HEK293 (cell line): Measurements from ENCODE around the gene VPS11.
"Not testable (repeated sequence)": the region's sequence is repeated elsewhere in the genome, so short reads cannot be mapped to it uniquely, and the experiment has no call there.

Experiments
- CTCF ChIA-PET: fragments of 350-600 bp; formaldehyde crosslinking; extraction: SDS; loops from one replicate; lab custom pipeline; 2021; ENCODE audit warnings: antibody characterized with exemption; lab: Yijun Ruan, JAX
- POLR2A ChIA-PET: fragments of 300-600 bp; formaldehyde crosslinking; extraction: SDS; loops from one replicate; lab custom pipeline; 2020; ENCODE audit warnings: antibody characterized with exemption, inconsistent platforms; lab: Yijun Ruan, JAX
- H3K27ac ChIP-seq: fragments of 200-500 bp; sonication (Bioruptor generic); 2 replicates; pipeline ENCODE4 v1.5.1; 2014; ENCODE audit warnings: low read depth, low read length, control low read depth, inconsistent platforms; ENCODE audit errors: extremely low read depth
- H3K36me3 ChIP-seq, 2 experiments: fragments of 200-500 bp in 1 of 2; sonication (Bioruptor generic) in 1 of 2; 1 replicate in 1 of 2; 2 replicates in 1 of 2; pipeline ENCODE4 v1.5.1; 2014 to 2017; ENCODE audit warnings: inconsistent platforms in 2 of 2, low read length in 2 of 2; ENCODE audit not compliant: control insufficient read depth in 2 of 2, insufficient read depth in 1 of 2
- H3K4me1 ChIP-seq: fragments of 200-500 bp; sonication (Bioruptor generic); 2 replicates; pipeline ENCODE4 v1.5.1; 2014; ENCODE audit warnings: mild to moderate bottlenecking, low read length, inconsistent platforms; ENCODE audit not compliant: control insufficient read depth, insufficient read depth
- H3K4me3 ChIP-seq: 2 replicates; pipeline ENCODE4 v1.5.1; 2011; ENCODE audit warnings: low read depth, mild to moderate bottlenecking, control low read depth, low read length, moderate library complexity
- H3K9me3 ChIP-seq: fragments of 200-500 bp; sonication (Bioruptor generic); 2 replicates; pipeline ENCODE4 v1.5.1; 2014; ENCODE audit warnings: low read depth, low read length, inconsistent platforms; ENCODE audit not compliant: control insufficient read depth, insufficient read depth
- GFI1B ChIP-seq: fragments of 450-650 bp; formaldehyde crosslinking; IDR thresholded peaks from 2 replicates; pipeline ENCODE4 v1.5.1; 2016; ENCODE audit warnings: missing biosample characterization, missing genetic modification characterization
- GLI4 ChIP-seq: fragments of 450-650 bp; formaldehyde crosslinking; IDR thresholded peaks from 2 replicates; pipeline ENCODE4 v1.5.1; 2016; ENCODE audit warnings: missing biosample characterization, missing genetic modification characterization
- HOXD13 ChIP-seq: sonication (generic); formaldehyde crosslinking; IDR thresholded peaks from 2 replicates; pipeline ENCODE4 v1.8.0; 2022; ENCODE audit warnings: missing genetic modification reagents, borderline replicate concordance
- KLF10 ChIP-seq: fragments of 450-650 bp; IDR thresholded peaks from 2 replicates; pipeline ENCODE4 v1.5.1; 2018; ENCODE audit warnings: missing biosample characterization, mild to moderate bottlenecking, missing genetic modification characterization
- SP2 ChIP-seq: fragments of 450-650 bp; formaldehyde crosslinking; IDR thresholded peaks from 2 replicates; pipeline ENCODE4 v1.5.1; 2016; ENCODE audit warnings: missing biosample characterization, missing genetic modification characterization
- ZFP41 ChIP-seq: fragments of 450-650 bp; formaldehyde crosslinking; IDR thresholded peaks from 2 replicates; pipeline ENCODE4 v1.5.1; 2016; ENCODE audit warnings: missing biosample characterization, missing genetic modification characterization, borderline replicate concordance
- ZNF132 ChIP-seq: fragments of 450-650 bp; formaldehyde crosslinking; IDR thresholded peaks from 2 replicates; pipeline ENCODE4 v1.5.1; 2017; ENCODE audit warnings: missing biosample characterization, missing genetic modification characterization, borderline replicate concordance
- ZNF211 ChIP-seq: fragments of 450-650 bp; formaldehyde crosslinking; IDR thresholded peaks from 2 replicates; pipeline ENCODE4 v1.5.1; 2016; ENCODE audit warnings: low read depth, missing biosample characterization, missing genetic modification characterization
- ZNF223 ChIP-seq: fragments of 450-650 bp; formaldehyde crosslinking; IDR thresholded peaks from 2 replicates; pipeline ENCODE4 v1.5.1; 2016; ENCODE audit warnings: missing biosample characterization, missing genetic modification characterization
- ZNF324 ChIP-seq: fragments of 450-650 bp; formaldehyde crosslinking; IDR thresholded peaks from 2 replicates; pipeline ENCODE4 v1.5.1; 2016; ENCODE audit warnings: missing biosample characterization, missing genetic modification characterization
- ZNF341 ChIP-seq: fragments of 450-650 bp; formaldehyde crosslinking; IDR thresholded peaks from 2 replicates; pipeline ENCODE4; 2016; ENCODE audit warnings: low read depth, missing biosample characterization, missing genetic modification characterization
- ZNF350 ChIP-seq: fragments of 450-650 bp; formaldehyde crosslinking; IDR thresholded peaks from 2 replicates; pipeline ENCODE4 v1.5.0; 2017; ENCODE audit warnings: missing biosample characterization, mild to moderate bottlenecking, missing genetic modification characterization
- ZNF366 ChIP-seq: fragments of 450-650 bp; formaldehyde crosslinking; conservative IDR thresholded peaks from 2 replicates; pipeline ENCODE4 v1.5.1; 2016; ENCODE audit warnings: missing biosample characterization, missing genetic modification characterization
- ZNF394 ChIP-seq: fragments of 450-650 bp; formaldehyde crosslinking; IDR thresholded peaks from 2 replicates; pipeline ENCODE4 v1.5.1; 2016; ENCODE audit warnings: missing biosample characterization, missing genetic modification characterization, mild to moderate bottlenecking, moderate library complexity, borderline replicate concordance
- ZNF514 ChIP-seq: fragments of 450-650 bp; formaldehyde crosslinking; IDR thresholded peaks from 2 replicates; pipeline ENCODE4 v1.5.1; 2016; ENCODE audit warnings: missing biosample characterization, missing genetic modification characterization
- ZNF596 ChIP-seq: fragments of 450-650 bp; IDR thresholded peaks from 2 replicates; pipeline ENCODE4 v1.5.0; 2018; ENCODE audit warnings: missing biosample characterization, mild to moderate bottlenecking, missing genetic modification characterization, moderate library complexity
- ZNF707 ChIP-seq: fragments of 450-650 bp; formaldehyde crosslinking; IDR thresholded peaks from 2 replicates; pipeline ENCODE4 v1.5.1; 2016; ENCODE audit warnings: missing biosample characterization, missing genetic modification characterization
- ZNF777 ChIP-seq: fragments of 450-650 bp; formaldehyde crosslinking; IDR thresholded peaks from 2 replicates; pipeline ENCODE4 v1.5.1; 2017; ENCODE audit warnings: missing biosample characterization, missing genetic modification characterization, borderline replicate concordance
- ZNF830 ChIP-seq: fragments of 450-650 bp; IDR thresholded peaks from 2 replicates; pipeline ENCODE4 v1.5.0; 2018; ENCODE audit warnings: missing biosample characterization, missing genetic modification characterization, low read depth, mild to moderate bottlenecking, moderate library complexity
- TF ChIP-seq, protein P1 (sequence below): fragments of 450-650 bp; formaldehyde crosslinking; IDR thresholded peaks from 2 replicates; pipeline ENCODE4 v1.5.1; 2016; ENCODE audit warnings: missing biosample characterization, missing genetic modification characterization
- TF ChIP-seq, protein P2 (sequence below): fragments of 450-650 bp; formaldehyde crosslinking; IDR thresholded peaks from 2 replicates; pipeline ENCODE4 v1.5.1; 2017; ENCODE audit warnings: missing biosample characterization, missing genetic modification characterization
- TF ChIP-seq, protein P3 (sequence below): fragments of 450-650 bp; formaldehyde crosslinking; IDR thresholded peaks from 2 replicates; pipeline ENCODE4 v1.5.1; 2016; ENCODE audit warnings: missing biosample characterization, missing genetic modification characterization
- TF ChIP-seq, protein P4 (sequence below): fragments of 450-650 bp; formaldehyde crosslinking; IDR thresholded peaks from 2 replicates; pipeline ENCODE4 v1.5.1; 2016; ENCODE audit warnings: missing biosample characterization, missing genetic modification characterization
- TF ChIP-seq, protein P5 (sequence below): fragments of 450-650 bp; formaldehyde crosslinking; IDR thresholded peaks from 2 replicates; pipeline ENCODE4 v1.5.0; 2017; ENCODE audit warnings: missing biosample characterization, missing genetic modification characterization, borderline replicate concordance

The VPS11 gene

DNA sequence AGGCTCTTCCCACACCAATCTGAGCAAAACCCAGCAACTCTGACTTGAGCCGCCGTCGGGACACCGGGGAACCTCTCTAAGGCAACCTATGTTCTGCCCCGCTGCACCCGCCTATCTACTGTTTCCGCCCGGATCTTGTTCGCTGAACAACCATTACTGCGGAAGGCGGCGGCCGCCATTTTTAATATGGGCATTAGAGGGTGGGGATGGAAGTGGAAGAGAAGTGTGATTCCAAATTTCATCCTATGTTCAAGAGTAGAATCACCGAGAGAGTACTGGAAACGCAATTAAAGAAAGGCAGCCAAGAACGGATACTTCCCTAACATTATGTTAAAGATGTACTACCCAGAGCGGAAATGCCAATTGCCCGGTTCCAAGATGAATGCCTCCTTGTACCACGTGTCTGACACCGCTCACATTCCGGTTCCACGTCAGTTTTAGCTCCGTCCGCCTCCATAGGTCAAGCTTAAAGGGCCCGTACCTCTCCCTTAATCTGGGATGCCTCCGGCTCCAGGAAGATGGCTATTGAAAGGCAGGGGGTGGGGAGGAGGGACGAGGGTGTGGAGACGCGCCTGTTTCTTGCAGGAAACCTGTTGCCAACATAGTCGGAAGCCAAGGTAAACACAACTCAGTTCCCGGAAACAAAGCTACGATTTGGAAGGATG lies 34.3 kb downstream of the VPS11 start, which contains the start of gene DPAGT1 (continued):
- TF ChIP-seq, protein P1, sequence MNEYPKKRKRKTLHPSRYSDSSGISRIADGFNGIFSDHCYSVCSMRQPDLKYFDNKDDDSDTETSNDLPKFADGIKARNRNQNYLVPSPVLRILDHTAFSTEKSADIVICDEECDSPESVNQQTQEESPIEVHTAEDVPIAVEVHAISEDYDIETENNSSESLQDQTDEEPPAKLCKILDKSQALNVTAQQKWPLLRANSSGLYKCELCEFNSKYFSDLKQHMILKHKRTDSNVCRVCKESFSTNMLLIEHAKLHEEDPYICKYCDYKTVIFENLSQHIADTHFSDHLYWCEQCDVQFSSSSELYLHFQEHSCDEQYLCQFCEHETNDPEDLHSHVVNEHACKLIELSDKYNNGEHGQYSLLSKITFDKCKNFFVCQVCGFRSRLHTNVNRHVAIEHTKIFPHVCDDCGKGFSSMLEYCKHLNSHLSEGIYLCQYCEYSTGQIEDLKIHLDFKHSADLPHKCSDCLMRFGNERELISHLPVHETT (tag by site-specific recombination) = peak; percentile 92
- TF ChIP-seq, protein P2, sequence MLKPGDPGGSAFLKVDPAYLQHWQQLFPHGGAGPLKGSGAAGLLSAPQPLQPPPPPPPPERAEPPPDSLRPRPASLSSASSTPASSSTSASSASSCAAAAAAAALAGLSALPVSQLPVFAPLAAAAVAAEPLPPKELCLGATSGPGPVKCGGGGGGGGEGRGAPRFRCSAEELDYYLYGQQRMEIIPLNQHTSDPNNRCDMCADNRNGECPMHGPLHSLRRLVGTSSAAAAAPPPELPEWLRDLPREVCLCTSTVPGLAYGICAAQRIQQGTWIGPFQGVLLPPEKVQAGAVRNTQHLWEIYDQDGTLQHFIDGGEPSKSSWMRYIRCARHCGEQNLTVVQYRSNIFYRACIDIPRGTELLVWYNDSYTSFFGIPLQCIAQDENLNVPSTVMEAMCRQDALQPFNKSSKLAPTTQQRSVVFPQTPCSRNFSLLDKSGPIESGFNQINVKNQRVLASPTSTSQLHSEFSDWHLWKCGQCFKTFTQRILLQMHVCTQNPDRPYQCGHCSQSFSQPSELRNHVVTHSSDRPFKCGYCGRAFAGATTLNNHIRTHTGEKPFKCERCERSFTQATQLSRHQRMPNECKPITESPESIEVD (tag by site-specific recombination) = no peak
- TF ChIP-seq HOXD13 (0 out of 2 replicates have a peak, but pooled peaks have one; percentile 23), ZNF777 (tag by site-specific recombination) (no peak; the same call in 1 of the 2 replicates), ZNF394 (tag by site-specific recombination) (0 out of 2 replicates have a peak, but pooled peaks have one; percentile 52), ZNF707 (tag by site-specific recombination) (no peak), ZNF514 (no peak), GFI1B (tag by site-specific recombination) (no peak), ZNF211 (tag by site-specific recombination) (no peak), ZFP41 (tag by site-specific recombination) (no peak), ZNF830 (tag by site-specific recombination) (no peak), SP2 (tag by site-specific recombination) (peak; percentile 81), ZNF341 (peak; percentile 71), ZNF132 (tag by site-specific recombination) (no peak), GLI4 (tag by site-specific recombination) (no peak), ZNF350 (tag by site-specific recombination) (no peak), KLF10 (tag by site-specific recombination) (peak; percentile 69), ZNF223 (tag by site-specific recombination) (no peak), ZNF366 (peak; percentile 46; the same call in 1 of the 2 replicates), ZNF596 (tag by site-specific recombination) (no peak), ZNF324 (no peak; the same call in none of the 2 replicates)
- TF ChIP-seq, protein P3, sequence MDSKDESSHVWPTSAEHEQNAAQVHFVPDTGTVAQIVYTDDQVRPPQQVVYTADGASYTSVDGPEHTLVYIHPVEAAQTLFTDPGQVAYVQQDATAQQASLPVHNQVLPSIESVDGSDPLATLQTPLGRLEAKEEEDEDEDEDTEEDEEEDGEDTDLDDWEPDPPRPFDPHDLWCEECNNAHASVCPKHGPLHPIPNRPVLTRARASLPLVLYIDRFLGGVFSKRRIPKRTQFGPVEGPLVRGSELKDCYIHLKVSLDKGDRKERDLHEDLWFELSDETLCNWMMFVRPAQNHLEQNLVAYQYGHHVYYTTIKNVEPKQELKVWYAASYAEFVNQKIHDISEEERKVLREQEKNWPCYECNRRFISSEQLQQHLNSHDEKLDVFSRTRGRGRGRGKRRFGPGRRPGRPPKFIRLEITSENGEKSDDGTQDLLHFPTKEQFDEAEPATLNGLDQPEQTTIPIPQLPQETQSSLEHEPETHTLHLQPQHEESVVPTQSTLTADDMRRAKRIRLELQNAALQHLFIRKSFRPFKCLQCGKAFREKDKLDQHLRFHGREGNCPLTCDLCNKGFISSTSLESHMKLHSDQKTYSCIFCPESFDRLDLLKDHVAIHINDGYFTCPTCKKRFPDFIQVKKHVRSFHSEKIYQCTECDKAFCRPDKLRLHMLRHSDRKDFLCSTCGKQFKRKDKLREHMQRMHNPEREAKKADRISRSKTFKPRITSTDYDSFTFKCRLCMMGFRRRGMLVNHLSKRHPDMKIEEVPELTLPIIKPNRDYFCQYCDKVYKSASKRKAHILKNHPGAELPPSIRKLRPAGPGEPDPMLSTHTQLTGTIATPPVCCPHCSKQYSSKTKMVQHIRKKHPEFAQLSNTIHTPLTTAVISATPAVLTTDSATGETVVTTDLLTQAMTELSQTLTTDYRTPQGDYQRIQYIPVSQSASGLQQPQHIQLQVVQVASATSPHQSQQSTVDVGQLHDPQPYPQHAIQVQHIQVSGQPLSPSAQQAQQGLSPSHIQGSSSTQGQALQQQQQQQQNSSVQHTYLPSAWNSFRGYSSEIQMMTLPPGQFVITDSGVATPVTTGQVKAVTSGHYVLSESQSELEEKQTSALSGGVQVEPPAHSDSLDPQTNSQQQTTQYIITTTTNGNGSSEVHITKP = peak; percentile 67; the same call in 1 of the 2 replicates
- TF ChIP-seq, protein P4, sequence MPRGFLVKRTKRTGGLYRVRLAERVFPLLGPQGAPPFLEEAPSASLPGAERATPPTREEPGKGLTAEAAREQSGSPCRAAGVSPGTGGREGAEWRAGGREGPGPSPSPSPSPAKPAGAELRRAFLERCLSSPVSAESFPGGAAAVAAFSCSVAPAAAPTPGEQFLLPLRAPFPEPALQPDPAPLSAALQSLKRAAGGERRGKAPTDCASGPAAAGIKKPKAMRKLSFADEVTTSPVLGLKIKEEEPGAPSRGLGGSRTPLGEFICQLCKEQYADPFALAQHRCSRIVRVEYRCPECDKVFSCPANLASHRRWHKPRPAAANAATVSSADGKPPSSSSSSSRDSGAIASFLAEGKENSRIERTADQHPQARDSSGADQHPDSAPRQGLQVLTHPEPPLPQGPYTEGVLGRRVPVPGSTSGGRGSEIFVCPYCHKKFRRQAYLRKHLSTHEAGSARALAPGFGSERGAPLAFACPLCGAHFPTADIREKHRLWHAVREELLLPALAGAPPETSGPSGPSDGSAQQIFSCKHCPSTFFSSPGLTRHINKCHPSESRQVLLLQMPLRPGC (tag by site-specific recombination) = peak; percentile 64; the same call in 1 of the 2 replicates
- TF ChIP-seq, protein P5, sequence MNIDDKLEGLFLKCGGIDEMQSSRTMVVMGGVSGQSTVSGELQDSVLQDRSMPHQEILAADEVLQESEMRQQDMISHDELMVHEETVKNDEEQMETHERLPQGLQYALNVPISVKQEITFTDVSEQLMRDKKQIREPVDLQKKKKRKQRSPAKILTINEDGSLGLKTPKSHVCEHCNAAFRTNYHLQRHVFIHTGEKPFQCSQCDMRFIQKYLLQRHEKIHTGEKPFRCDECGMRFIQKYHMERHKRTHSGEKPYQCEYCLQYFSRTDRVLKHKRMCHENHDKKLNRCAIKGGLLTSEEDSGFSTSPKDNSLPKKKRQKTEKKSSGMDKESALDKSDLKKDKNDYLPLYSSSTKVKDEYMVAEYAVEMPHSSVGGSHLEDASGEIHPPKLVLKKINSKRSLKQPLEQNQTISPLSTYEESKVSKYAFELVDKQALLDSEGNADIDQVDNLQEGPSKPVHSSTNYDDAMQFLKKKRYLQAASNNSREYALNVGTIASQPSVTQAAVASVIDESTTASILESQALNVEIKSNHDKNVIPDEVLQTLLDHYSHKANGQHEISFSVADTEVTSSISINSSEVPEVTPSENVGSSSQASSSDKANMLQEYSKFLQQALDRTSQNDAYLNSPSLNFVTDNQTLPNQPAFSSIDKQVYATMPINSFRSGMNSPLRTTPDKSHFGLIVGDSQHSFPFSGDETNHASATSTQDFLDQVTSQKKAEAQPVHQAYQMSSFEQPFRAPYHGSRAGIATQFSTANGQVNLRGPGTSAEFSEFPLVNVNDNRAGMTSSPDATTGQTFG (tag by site-specific recombination) = no peak

DNA sequence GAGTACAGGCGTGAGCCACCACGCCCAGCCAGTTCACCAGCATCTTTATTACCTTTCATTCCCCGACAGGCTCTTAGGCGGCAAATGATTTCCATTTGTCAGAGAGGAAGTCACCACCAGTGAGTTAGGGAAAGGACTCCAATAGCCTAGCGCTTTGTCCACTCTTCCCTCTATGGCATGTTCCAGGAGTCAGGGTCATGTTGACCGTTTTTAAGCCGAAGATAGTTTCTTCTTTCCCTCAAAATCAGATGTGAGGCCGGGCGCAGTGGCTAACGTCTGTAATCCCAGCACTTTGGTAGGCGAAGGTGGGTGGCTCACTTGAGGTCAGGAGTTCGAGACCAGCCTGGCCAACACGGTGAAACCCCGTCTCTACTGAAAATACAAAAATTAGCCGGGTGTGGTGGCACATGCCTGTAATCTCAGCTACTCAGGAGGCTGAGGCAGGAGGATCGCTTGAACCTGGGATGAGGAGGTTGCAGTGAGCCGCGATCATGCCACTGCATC lies 35.6 kb downstream of the VPS11 start:
- H3K4me1 ChIP-seq, H3K4me3 ChIP-seq, H3K9me3 ChIP-seq, H3K27ac ChIP-seq, H3K36me3 ChIP-seq: not testable (repeated sequence)
- ChIA-PET POLR2A (interaction anchor here (0.6 to 1.8 kb wide), 7 partner anchors 18 to 85 kb away, joined by 4 to 22 read pairs (median 8); partner anchors contain the start of genes HINFP, NLRX1, RPS25 and TRAPPC4), CTCF (interaction anchor here (0.8 to 2.3 kb wide), 4 partner anchors 20 to 220 kb away, joined by 3 to 7 read pairs (median 6); partner anchors contain the start of gene NLRX1)
